CD4-positive, alpha-beta T cell treated with Interleukin-1 beta for 1 hour (primary cell): ENCODE data around the gene CECR2.

Experiments
- DNase-seq, 2 donors: peaks; one replicate each; pipeline ENCODE4 v3.0.0-alpha.2; 2020 to 2022

The CECR2 gene

GRCh38 chr22:17576470-17576869, 207.2 kb downstream of the CECR2 start:
- no peak for DNase-seq

- no peak for DNase-seq
Measured at GRCh38 chr22:17578136-17578754, 209.0 kb downstream of the CECR2 start.

GRCh38 chr22:17579535-17579981, 210.3 kb downstream of the CECR2 start:
- DNase-seq, result no peak

GRCh38 chr22:17580441-17581031, 211.3 kb downstream of the CECR2 start:
- DNase-seq, result no peak

GRCh38 chr22:17581056-17581455, 211.8 kb downstream of the CECR2 start:
- DNase-seq, result no peak

- DNase-seq, result no peak
Measured at GRCh38 chr22:17581631-17582030, 212.4 kb downstream of the CECR2 start.

- DNase-seq, result no peak
Measured at GRCh38 chr22:17583151-17583550, 213.9 kb downstream of the CECR2 start.

GRCh38 chr22:17586831-17587440, 217.7 kb downstream of the CECR2 start:
- no peak for DNase-seq

- no peak for DNase-seq
Measured at GRCh38 chr22:17587629-17588028, 218.4 kb downstream of the CECR2 start.

GRCh38 chr22:17588606-17589005, 219.3 kb downstream of the CECR2 start:
- DNase-seq, result no peak

GRCh38 chr22:17589810-17590375, 220.6 kb downstream of the CECR2 start:
- no peak for DNase-seq

- no peak for DNase-seq
Measured at GRCh38 chr22:17590586-17590985, 221.3 kb downstream of the CECR2 start.

- no peak for DNase-seq
Measured at GRCh38 chr22:17592201-17592600, 222.9 kb downstream of the CECR2 start.

GRCh38 chr22:17596226-17596625, 227.0 kb downstream of the CECR2 start:
- no peak for DNase-seq

- DNase-seq, result no peak
Measured at GRCh38 chr22:17597217-17597616, 228.0 kb downstream of the CECR2 start.

GRCh38 chr22:17598318-17598717, 229.1 kb downstream of the CECR2 start:
- DNase-seq, result no peak

- DNase-seq, result no peak
Measured at GRCh38 chr22:17601031-17601430, 231.8 kb downstream of the CECR2 start.

GRCh38 chr22:17603668-17604067, 234.4 kb downstream of the CECR2 start:
- no peak for DNase-seq

- no peak for DNase-seq
Measured at GRCh38 chr22:17606496-17606895, 237.2 kb downstream of the CECR2 start.
